SK-N-SH (cell line): ENCODE measurements around the gene ISLR. TPM values are rescaled to one million over a fixed set of nuclear protein-coding genes. Genes with fewer than 3 reads are reported as not detected.

Source experiments
- CTCF ChIA-PET: fragments of 300-600, 350-600 bp; formaldehyde crosslinking; extraction: SDS; loops from one replicate; lab custom pipeline; 2021; lab: Yijun Ruan, JAX
- POLR2A ChIA-PET: fragments of 350-600 bp; sonication (Branson Sonifier 250); formaldehyde crosslinking; extraction: SDS; loops from one replicate; lab custom pipeline; 2020; ENCODE audit warnings: antibody characterized with exemption, inconsistent platforms; lab: Yijun Ruan, JAX
- DNase-seq: peaks from one replicate; pipeline ENCODE4 v3.0.0; 2012
- H2AFZ ChIP-seq: fragments of 200-600 bp; sonication (generic); 2 replicates; pipeline ENCODE4 v1.8.1; 2016; ENCODE audit warnings: antibody characterized with exemption, mild to moderate bottlenecking, low read depth
- H3F3A ChIP-seq: fragments of 200-600 bp; sonication (generic); replicated peaks from 2 replicates; pipeline ENCODE3; 2016; ENCODE audit warnings: antibody characterized with exemption, mild to moderate bottlenecking; ENCODE audit not compliant: insufficient read depth
- H3K27ac ChIP-seq, 2 experiments: fragments of 200-500 bp in 1 of 2; fragments of 200-600 bp in 1 of 2; sonication (Bioruptor generic) in 1 of 2; sonication (generic), shearing (Covaris generic) in 1 of 2; 2 replicates each; pipeline versions ENCODE4 v1.5.1 to v1.6.1; 2014 to 2016; ENCODE audit warnings: low read depth in 2 of 2, inconsistent platforms in 1 of 2, low read length in 1 of 2, mild to moderate bottlenecking in 1 of 2, mixed read lengths in 1 of 2
- H3K27me3 ChIP-seq: fragments of 200-600 bp; sonication (generic), shearing (Covaris generic); 2 replicates; pipeline ENCODE4 v1.6.1; 2016; ENCODE audit warnings: mixed run types; ENCODE audit not compliant: insufficient read depth
- H3K36me3 ChIP-seq, 2 experiments: fragments of 200-500 bp in 1 of 2; fragments of 200-600 bp in 1 of 2; sonication (Bioruptor generic) in 1 of 2; sonication (generic) in 1 of 2; replicated peaks in 1 of 2; 2 replicates each; pipeline versions ENCODE3 to v1.5.1; 2014 to 2016; ENCODE audit warnings: low read length in 1 of 2, mild to moderate bottlenecking in 1 of 2; ENCODE audit not compliant: insufficient read depth in 2 of 2, control insufficient read depth in 1 of 2
- H3K4me1 ChIP-seq, 2 experiments: fragments of 200-500 bp in 1 of 2; fragments of 200-600 bp in 1 of 2; sonication (Bioruptor generic) in 1 of 2; sonication (generic), shearing (Covaris generic) in 1 of 2; 2 replicates each; pipeline versions ENCODE4 v1.5.1 to v1.6.1; 2014 to 2016; ENCODE audit warnings: low read depth in 1 of 2, low read length in 1 of 2, mixed run types in 1 of 2; ENCODE audit not compliant: insufficient read depth in 2 of 2, control insufficient read depth in 1 of 2
- H3K4me2 ChIP-seq: fragments of 200-600 bp; sonication (generic), shearing (Covaris generic); 2 replicates; pipeline ENCODE4 v1.6.1; 2017; ENCODE audit warnings: mixed run types
- H3K4me3 ChIP-seq, 2 experiments: fragments of 200-500 bp in 1 of 2; fragments of 200-600 bp in 1 of 2; sonication (Bioruptor generic) in 1 of 2; sonication (generic), shearing (Covaris generic) in 1 of 2; 2 replicates each; pipeline versions ENCODE4 v1.5.1 to v1.8.1; 2014 to 2016; ENCODE audit warnings: low read depth in 2 of 2, inconsistent platforms in 1 of 2, low read length in 1 of 2, mild to moderate bottlenecking in 1 of 2, mixed read lengths in 1 of 2, moderate library complexity in 1 of 2
- H3K79me2 ChIP-seq: fragments of 200-600 bp; sonication (generic); 2 replicates; pipeline ENCODE4 v1.8.1; 2017; ENCODE audit warnings: mild to moderate bottlenecking; ENCODE audit not compliant: insufficient read depth
- H3K9ac ChIP-seq: fragments of 200-600 bp; sonication (generic); 2 replicates; pipeline ENCODE4 v1.6.1; 2017; ENCODE audit warnings: mixed run types
- H3K9me2 ChIP-seq: fragments of 200-600 bp; sonication (generic); 2 replicates; pipeline ENCODE4 v1.6.1; 2017; ENCODE audit warnings: mixed run types
- H3K9me3 ChIP-seq: fragments of 200-600 bp; sonication (generic); 2 replicates; pipeline ENCODE4 v1.6.1; 2017; ENCODE audit warnings: mixed run types, mild to moderate bottlenecking, moderate library complexity
- H4K20me1 ChIP-seq: fragments of 200-600 bp; sonication (generic); 2 replicates; pipeline ENCODE4 v1.6.1; 2017; ENCODE audit warnings: mild to moderate bottlenecking, mixed run types; ENCODE audit not compliant: insufficient read depth
- EZH2phosphoT487 ChIP-seq: fragments of 200-600 bp; sonication (generic); IDR thresholded peaks from 2 replicates; pipeline ENCODE4 v1.6.1; 2017; ENCODE audit warnings: low read depth, mixed run types, mild to moderate bottlenecking, antibody characterized with exemption, moderate library complexity, borderline replicate concordance
- FOSL2 ChIP-seq: IDR thresholded peaks from 2 replicates; pipeline ENCODE4 v1.4.0; 2012; ENCODE audit warnings: low read depth, mild to moderate bottlenecking, moderate library complexity, borderline replicate concordance
- GABPA ChIP-seq: IDR thresholded peaks from 2 replicates; pipeline ENCODE4 v1.4.0; 2012; ENCODE audit warnings: low read depth, mild to moderate bottlenecking
- MAX ChIP-seq: IDR thresholded peaks from 2 replicates; pipeline ENCODE4 v1.4.0; 2012; ENCODE audit warnings: low read depth
- MEF2A ChIP-seq: IDR thresholded peaks from 2 replicates; pipeline ENCODE4 v1.4.0; 2012; ENCODE audit warnings: low read depth, borderline replicate concordance
- SMC3 ChIP-seq: IDR thresholded peaks from 2 replicates; pipeline ENCODE4 v1.6.1; 2012; ENCODE audit warnings: low read depth, low read length, improper control_type of control experiment
- TAF1 ChIP-seq: IDR thresholded peaks from 2 replicates; pipeline ENCODE4 v1.6.1; 2012; ENCODE audit warnings: low read depth, mild to moderate bottlenecking, low read length, moderate library complexity, borderline replicate concordance
- WGBS: methylation state at CpG from one replicate; pipeline ENCODE4 v1.1.6; 2017; ENCODE audit warnings: low lambda C conversion rate; 5-methylcytosine and 5-hydroxymethylcytosine counted together
- polyA plus RNA-seq, 3 experiments: library from polyadenylated mRNA; depleted of rRNA; stranded (reverse); fragments of >200 nt; gene quantifications; 2 replicates each; pipeline ENCODE4 v1.2.3, GENCODE V29; 2012
- TF ChIP-seq, protein P1 (sequence below): IDR thresholded peaks from 2 replicates; pipeline ENCODE4; 2012
- TF ChIP-seq, protein P2 (sequence below): IDR thresholded peaks from 2 replicates; pipeline ENCODE4 v1.6.1; 2012; ENCODE audit warnings: mild to moderate bottlenecking, low read depth, low read length, moderate library complexity

ISLR gene
- polyA plus RNA-seq, 1 of the 3 experiments (the other 2 are of a cell fraction) = 7.3 TPM

GRCh38 chr15:74182131-74182530 lies 8.6 kb downstream of the ISLR start (continued):
- TF ChIP-seq, protein P1, sequence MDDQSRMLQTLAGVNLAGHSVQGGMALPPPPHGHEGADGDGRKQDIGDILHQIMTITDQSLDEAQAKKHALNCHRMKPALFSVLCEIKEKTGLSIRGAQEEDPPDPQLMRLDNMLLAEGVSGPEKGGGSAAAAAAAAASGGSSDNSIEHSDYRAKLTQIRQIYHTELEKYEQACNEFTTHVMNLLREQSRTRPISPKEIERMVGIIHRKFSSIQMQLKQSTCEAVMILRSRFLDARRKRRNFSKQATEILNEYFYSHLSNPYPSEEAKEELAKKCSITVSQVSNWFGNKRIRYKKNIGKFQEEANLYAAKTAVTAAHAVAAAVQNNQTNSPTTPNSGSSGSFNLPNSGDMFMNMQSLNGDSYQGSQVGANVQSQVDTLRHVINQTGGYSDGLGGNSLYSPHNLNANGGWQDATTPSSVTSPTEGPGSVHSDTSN = no peak
- TF ChIP-seq TAF1 = no peak
- TF ChIP-seq, protein P2, sequence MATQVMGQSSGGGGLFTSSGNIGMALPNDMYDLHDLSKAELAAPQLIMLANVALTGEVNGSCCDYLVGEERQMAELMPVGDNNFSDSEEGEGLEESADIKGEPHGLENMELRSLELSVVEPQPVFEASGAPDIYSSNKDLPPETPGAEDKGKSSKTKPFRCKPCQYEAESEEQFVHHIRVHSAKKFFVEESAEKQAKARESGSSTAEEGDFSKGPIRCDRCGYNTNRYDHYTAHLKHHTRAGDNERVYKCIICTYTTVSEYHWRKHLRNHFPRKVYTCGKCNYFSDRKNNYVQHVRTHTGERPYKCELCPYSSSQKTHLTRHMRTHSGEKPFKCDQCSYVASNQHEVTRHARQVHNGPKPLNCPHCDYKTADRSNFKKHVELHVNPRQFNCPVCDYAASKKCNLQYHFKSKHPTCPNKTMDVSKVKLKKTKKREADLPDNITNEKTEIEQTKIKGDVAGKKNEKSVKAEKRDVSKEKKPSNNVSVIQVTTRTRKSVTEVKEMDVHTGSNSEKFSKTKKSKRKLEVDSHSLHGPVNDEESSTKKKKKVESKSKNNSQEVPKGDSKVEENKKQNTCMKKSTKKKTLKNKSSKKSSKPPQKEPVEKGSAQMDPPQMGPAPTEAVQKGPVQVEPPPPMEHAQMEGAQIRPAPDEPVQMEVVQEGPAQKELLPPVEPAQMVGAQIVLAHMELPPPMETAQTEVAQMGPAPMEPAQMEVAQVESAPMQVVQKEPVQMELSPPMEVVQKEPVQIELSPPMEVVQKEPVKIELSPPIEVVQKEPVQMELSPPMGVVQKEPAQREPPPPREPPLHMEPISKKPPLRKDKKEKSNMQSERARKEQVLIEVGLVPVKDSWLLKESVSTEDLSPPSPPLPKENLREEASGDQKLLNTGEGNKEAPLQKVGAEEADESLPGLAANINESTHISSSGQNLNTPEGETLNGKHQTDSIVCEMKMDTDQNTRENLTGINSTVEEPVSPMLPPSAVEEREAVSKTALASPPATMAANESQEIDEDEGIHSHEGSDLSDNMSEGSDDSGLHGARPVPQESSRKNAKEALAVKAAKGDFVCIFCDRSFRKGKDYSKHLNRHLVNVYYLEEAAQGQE = no peak

- ChIA-PET CTCF (interaction anchor here (1.1 kb wide), 1 partner anchor 10 kb away, joined by 3 read pairs; no protein-coding TSS in a partner anchor), POLR2A (no interaction called here)
These were observed 11.1 kb downstream of the ISLR start for GRCh38 chr15:74184582-74185091.

More at GRCh38 chr15:74184582-74185091, 11.1 kb downstream of the ISLR start:
- Histone ChIP-seq H3K27me3 (no peaks in the 10 kb centered on the region), H3K79me2 (no peaks in the 10 kb centered on the region), H3K9me3 (no peaks in the 10 kb centered on the region), H2AFZ (no peak overlapping the region), H3K4me2 (no peak overlapping the region), H3K9me2 (no peaks in the 10 kb centered on the region), H3K4me3 (no peak overlapping the region), H3F3A (peaks cover 13% of the 10 kb centered on the region), H3K36me3 (peaks cover 4 to 13% of the 10 kb centered on the region in 2 experiments), H3K27ac (peak overlapping the region in 1 of 2 experiments; percentile 6; a peak in 2 of 4 replicates), H3K9ac (no peak overlapping the region), H3K4me1 (peaks cover 21 to 28% of the 10 kb centered on the region in 2 experiments; a peak in 3 of 4 replicates), H4K20me1 (no peaks in the 10 kb centered on the region)
- TF ChIP-seq FOSL2 (no peak), GABPA (no peak), SMC3 (no peak), MAX (no peak), EZH2phosphoT487 (no peak), MEF2A (no peak)
- 86% methylated on average over 12 of the region's 12 CpGs for WGBS
- DNase-seq = no peak
